Esophagus muscularis mucosa (tissue), 4 donors: ENCODE data around the gene ABCB4. TPM values are rescaled to one million over a fixed set of nuclear protein-coding genes. Genes with fewer than 3 reads are reported as not detected.

Source experiments
- DNase-seq: peaks from one replicate; pipeline ENCODE4 v3.0.0-alpha.2; 2017; ENCODE audit errors: extremely low spot score
- H3K27ac ChIP-seq, 4 donors: fragments of 200-600 bp; sonication (generic); replicated peaks in 1 of 4; 1 replicate in 3 of 4; 2 replicates in 1 of 4; pipeline ENCODE4 v1.5.1; 2016 to 2019; ENCODE audit warnings: mild to moderate bottlenecking in 1 of 4
- H3K27me3 ChIP-seq, 4 donors: fragments of 200-600 bp; sonication (generic); one replicate each; pipeline versions ENCODE4 v1.5.1 to v1.6.0; 2016 to 2019
- H3K36me3 ChIP-seq, 4 donors: fragments of 200-600 bp; sonication (generic); one replicate each; pipeline ENCODE4 v1.5.1; 2016 to 2019
- H3K4me1 ChIP-seq, 4 donors: fragments of 200-600 bp; sonication (generic); one replicate each; pipeline ENCODE4 v1.5.1; 2016 to 2019
- H3K4me3 ChIP-seq, 4 donors: fragments of 200-600 bp; sonication (generic); 1 replicate in 2 of 4; 2 replicates in 2 of 4; pipeline ENCODE4 v1.5.1; 2016 to 2019; ENCODE audit warnings: mild to moderate bottlenecking in 4 of 4, moderate library complexity in 1 of 4
- H3K9me3 ChIP-seq, 4 donors: fragments of 200-600 bp; sonication (generic); 1 replicate in 3 of 4; 2 replicates in 1 of 4; pipeline ENCODE4 v1.5.1; 2016 to 2019
- EP300 ChIP-seq: sonication (generic); formaldehyde crosslinking; IDR thresholded peaks from one replicate; pipeline ENCODE4 v1.6.1; 2017; ENCODE audit warnings: antibody characterized with exemption
- POLR2A ChIP-seq: fragments of 450-650 bp; IDR thresholded peaks from one replicate; pipeline ENCODE4 v1.6.1; 2017; ENCODE audit warnings: antibody characterized with exemption, moderate library complexity, mild to moderate bottlenecking, low read depth
- POLR2AphosphoS5 ChIP-seq, 2 donors: sonication (generic); formaldehyde crosslinking; IDR thresholded peaks; one replicate each; pipeline ENCODE4 v1.6.1; 2017; ENCODE audit warnings: antibody characterized with exemption in 2 of 2
- WGBS: methylation state at CpG from one replicate; pipeline ENCODE4 v1.1.5; 2018; 5-methylcytosine and 5-hydroxymethylcytosine counted together
- intact Hi-C: fragments of 100-400 bp; cut with DNase I; formaldehyde crosslinking; loops from one replicate; pipeline ENCODE4 v1.15.1; 2023
- total RNA-seq, 4 donors: library from RNA; depleted of rRNA; stranded (reverse); fragments of >200 nt; gene quantifications; one replicate each; pipeline versions ENCODE4 v1.1.0 to v1.2.1, GENCODE V29; 2016
- TF ChIP-seq, protein P1 (sequence below), 3 experiments: fragments of 200-600 bp in 2 of 3; fragments of 450-650 bp in 1 of 3; sonication (generic) in 2 of 3; IDR thresholded peaks; one replicate each; pipeline ENCODE4 v1.5.1; 2017 to 2019; ENCODE audit warnings: antibody characterized with exemption in 3 of 3, mild to moderate bottlenecking in 2 of 3, moderate library complexity in 1 of 3

Gene ABCB4
- total RNA-seq, 4 donors from 2014 or later = 0.66 to 1.4 (median 1.1) TPM

DNA sequence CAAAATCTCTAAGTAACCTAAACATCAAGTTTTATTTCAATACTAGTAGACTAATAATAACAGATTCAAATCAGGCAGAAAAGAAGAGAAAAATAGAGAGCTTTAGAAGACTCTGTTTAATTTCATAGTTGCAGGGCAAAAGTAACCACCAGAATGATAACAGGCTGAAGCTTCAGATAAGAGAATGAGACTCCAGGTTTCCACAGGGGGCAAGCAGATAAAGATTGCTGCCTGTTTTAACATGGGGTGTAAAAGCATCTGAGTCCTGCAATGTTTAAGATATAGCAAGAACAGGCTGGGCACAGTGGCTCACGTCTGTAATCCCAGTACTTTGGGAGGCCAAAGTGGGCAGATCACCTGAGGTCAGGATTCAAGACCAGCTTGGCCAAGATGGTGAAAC is 119.0 kb downstream of the ABCB4 start:
- H3K4me1 ChIP-seq = no peaks in the 10 kb centered on the region
- WGBS = 92% methylated on average over 1 of the region's 1 CpG
- H3K9me3 ChIP-seq = no peaks in the 10 kb centered on the region
- intact Hi-C loops = no loop called here
- no peak overlapping the region for H3K27ac ChIP-seq
- no peak overlapping the region for H3K4me3 ChIP-seq
- no peak for DNase-seq
- TF ChIP-seq POLR2AphosphoS5 (IDR thresholded peaks at IDR 0.05) = no peak
- no peak for TF ChIP-seq POLR2A
- TF ChIP-seq, protein P1, sequence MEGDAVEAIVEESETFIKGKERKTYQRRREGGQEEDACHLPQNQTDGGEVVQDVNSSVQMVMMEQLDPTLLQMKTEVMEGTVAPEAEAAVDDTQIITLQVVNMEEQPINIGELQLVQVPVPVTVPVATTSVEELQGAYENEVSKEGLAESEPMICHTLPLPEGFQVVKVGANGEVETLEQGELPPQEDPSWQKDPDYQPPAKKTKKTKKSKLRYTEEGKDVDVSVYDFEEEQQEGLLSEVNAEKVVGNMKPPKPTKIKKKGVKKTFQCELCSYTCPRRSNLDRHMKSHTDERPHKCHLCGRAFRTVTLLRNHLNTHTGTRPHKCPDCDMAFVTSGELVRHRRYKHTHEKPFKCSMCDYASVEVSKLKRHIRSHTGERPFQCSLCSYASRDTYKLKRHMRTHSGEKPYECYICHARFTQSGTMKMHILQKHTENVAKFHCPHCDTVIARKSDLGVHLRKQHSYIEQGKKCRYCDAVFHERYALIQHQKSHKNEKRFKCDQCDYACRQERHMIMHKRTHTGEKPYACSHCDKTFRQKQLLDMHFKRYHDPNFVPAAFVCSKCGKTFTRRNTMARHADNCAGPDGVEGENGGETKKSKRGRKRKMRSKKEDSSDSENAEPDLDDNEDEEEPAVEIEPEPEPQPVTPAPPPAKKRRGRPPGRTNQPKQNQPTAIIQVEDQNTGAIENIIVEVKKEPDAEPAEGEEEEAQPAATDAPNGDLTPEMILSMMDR (IDR thresholded peaks at IDR 0.05) = no peak
- TF ChIP-seq EP300 = no peak
- peaks cover 3 to 59% (median 28%) of the 10 kb centered on the region in 4 donors for H3K36me3 ChIP-seq
- H3K27me3 ChIP-seq = no peaks in the 10 kb centered on the region

DNA sequence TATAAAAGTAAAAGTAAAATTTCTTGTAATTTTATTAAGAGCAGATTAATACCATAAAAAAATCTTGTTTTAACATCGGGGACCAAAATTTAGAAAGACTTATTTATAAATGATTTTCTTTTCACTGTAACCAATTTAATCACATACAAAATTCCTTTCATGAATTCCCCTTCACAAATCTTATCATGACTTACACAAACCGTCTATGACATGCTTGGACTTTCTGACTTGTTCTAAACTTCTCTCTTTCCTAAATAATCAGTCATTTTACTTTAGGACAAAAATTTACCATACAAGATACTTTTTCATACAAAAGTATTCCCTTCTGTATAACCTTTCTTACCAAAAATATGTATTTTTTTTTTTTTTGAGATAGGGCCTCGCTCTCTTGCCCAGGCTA is 120.7 kb downstream of the ABCB4 start:
- Histone ChIP-seq H3K27me3 (no peaks in the 10 kb centered on the region), H3K36me3 (peaks cover 3 to 58% (median 37%) of the 10 kb centered on the region in 4 donors), H3K4me1 (no peaks in the 10 kb centered on the region), H3K9me3 (no peaks in the 10 kb centered on the region), H3K4me3 (no peak overlapping the region), H3K27ac (no peak overlapping the region)
- no peak for DNase-seq
- TF ChIP-seq EP300 (no peak), POLR2A (no peak), POLR2AphosphoS5 (IDR thresholded peaks at IDR 0.05) (no peak)
- TF ChIP-seq, protein P1 (IDR thresholded peaks at IDR 0.05) = no peak
- 92% methylated on average over 3 of the region's 3 CpGs for WGBS
- intact Hi-C loops = no loop called here

Other genes with a start within 250 kb of the ABCB4 start
- gene CROT, start 130.0 kb downstream of the ABCB4 start, total RNA-seq = 10 to 100 TPM in 1 of 4 donors, 1 to 10 TPM in 3; 9.1 to 10.8 (median 9.6) TPM
- gene ABCB1, start 125.2 kb upstream of the ABCB4 start, total RNA-seq = 10 to 100 TPM in 1 of 4 donors, 1 to 10 TPM in 3; 4.2 to 11.1 (median 6.0) TPM
- gene RUNDC3B, start 152.7 kb upstream of the ABCB4 start, total RNA-seq = 1 to 10 TPM in 3 of 4 donors, under 1 TPM in 1; 0.83 to 4.5 (median 3.0) TPM